Measurements from ENCODE around the gene AGPAT1.

DNA sequence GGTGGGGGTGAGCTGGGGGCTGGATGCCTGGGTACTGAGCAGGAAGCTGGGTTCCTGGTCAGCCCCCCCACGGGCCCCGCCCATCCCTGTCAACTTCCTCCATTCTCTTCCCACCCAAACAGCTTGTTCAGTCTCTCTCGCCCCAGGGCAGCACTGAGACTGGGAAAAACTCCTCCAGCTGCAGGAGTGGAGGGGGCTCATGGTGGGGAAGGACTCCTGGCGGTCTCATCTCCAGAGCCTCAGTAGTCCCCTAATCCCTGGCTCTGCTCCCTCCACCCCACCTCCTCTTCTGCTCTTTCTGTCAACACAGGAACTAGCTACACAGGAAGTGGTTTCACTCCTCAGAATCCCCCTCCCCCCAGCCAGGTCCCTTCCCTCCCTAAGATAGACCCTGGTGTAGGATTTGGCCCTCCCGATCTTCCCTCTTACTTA is 16.7 kb upstream of the AGPAT1 start, which contains the start of gene GPSM3:
- TF ChIP-seq, protein P1, sequence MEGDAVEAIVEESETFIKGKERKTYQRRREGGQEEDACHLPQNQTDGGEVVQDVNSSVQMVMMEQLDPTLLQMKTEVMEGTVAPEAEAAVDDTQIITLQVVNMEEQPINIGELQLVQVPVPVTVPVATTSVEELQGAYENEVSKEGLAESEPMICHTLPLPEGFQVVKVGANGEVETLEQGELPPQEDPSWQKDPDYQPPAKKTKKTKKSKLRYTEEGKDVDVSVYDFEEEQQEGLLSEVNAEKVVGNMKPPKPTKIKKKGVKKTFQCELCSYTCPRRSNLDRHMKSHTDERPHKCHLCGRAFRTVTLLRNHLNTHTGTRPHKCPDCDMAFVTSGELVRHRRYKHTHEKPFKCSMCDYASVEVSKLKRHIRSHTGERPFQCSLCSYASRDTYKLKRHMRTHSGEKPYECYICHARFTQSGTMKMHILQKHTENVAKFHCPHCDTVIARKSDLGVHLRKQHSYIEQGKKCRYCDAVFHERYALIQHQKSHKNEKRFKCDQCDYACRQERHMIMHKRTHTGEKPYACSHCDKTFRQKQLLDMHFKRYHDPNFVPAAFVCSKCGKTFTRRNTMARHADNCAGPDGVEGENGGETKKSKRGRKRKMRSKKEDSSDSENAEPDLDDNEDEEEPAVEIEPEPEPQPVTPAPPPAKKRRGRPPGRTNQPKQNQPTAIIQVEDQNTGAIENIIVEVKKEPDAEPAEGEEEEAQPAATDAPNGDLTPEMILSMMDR (IDR thresholded peaks at IDR 0.05), result no peak
- TF ChIP-seq, protein P2, sequence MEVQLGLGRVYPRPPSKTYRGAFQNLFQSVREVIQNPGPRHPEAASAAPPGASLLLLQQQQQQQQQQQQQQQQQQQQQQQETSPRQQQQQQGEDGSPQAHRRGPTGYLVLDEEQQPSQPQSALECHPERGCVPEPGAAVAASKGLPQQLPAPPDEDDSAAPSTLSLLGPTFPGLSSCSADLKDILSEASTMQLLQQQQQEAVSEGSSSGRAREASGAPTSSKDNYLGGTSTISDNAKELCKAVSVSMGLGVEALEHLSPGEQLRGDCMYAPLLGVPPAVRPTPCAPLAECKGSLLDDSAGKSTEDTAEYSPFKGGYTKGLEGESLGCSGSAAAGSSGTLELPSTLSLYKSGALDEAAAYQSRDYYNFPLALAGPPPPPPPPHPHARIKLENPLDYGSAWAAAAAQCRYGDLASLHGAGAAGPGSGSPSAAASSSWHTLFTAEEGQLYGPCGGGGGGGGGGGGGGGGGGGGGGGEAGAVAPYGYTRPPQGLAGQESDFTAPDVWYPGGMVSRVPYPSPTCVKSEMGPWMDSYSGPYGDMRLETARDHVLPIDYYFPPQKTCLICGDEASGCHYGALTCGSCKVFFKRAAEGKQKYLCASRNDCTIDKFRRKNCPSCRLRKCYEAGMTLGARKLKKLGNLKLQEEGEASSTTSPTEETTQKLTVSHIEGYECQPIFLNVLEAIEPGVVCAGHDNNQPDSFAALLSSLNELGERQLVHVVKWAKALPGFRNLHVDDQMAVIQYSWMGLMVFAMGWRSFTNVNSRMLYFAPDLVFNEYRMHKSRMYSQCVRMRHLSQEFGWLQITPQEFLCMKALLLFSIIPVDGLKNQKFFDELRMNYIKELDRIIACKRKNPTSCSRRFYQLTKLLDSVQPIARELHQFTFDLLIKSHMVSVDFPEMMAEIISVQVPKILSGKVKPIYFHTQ (CRISPR knock-in tag; IDR thresholded peaks at IDR 0.05), result no peak
- no peak for TF ChIP-seq ETV6 (CRISPR knock-in tag; IDR thresholded peaks at IDR 0.05)

Data from WTC11 (cell line).